ENCODE results near the gene AKR1C2. TPM values are rescaled to one million over a fixed set of nuclear protein-coding genes. Genes with fewer than 3 reads are reported as not detected.

Gene AKR1C2
- total RNA-seq, 4 donors from 2014 or later: 281 to 306 (median 295) TPM

- no peak for TF ChIP-seq CTCF (IDR thresholded peaks at IDR 0.05; ENCODE audit: low read depth)
Measured at GRCh38 chr10:5033061-5033778, 29.6 kb upstream of the AKR1C2 start.

- no peak for TF ChIP-seq CTCF (IDR thresholded peaks at IDR 0.05; ENCODE audit: low read depth)
Measured at GRCh38 chr10:5030989-5031388, 27.3 kb upstream of the AKR1C2 start.

GRCh38 chr10:5023177-5023805 is 19.6 kb upstream of the AKR1C2 start:
- no peak for TF ChIP-seq CTCF (IDR thresholded peaks at IDR 0.05; ENCODE audit: low read depth)

GRCh38 chr10:5018134-5018533 is 14.5 kb upstream of the AKR1C2 start:
- no peak for TF ChIP-seq CTCF (IDR thresholded peaks at IDR 0.05; ENCODE audit: low read depth)

- no peak for TF ChIP-seq CTCF (IDR thresholded peaks at IDR 0.05; ENCODE audit: low read depth)
Measured at GRCh38 chr10:5014936-5015335, 11.3 kb upstream of the AKR1C2 start.

GRCh38 chr10:5013385-5013784 is 9.7 kb upstream of the AKR1C2 start:
- no peak for TF ChIP-seq CTCF (IDR thresholded peaks at IDR 0.05; ENCODE audit: low read depth)

GRCh38 chr10:5012595-5012994 is 8.9 kb upstream of the AKR1C2 start:
- no peak for TF ChIP-seq CTCF (IDR thresholded peaks at IDR 0.05; ENCODE audit: low read depth)
